ENCODE data around the gene ASCC3. TPM values are rescaled to one million over a fixed set of nuclear protein-coding genes. Genes with fewer than 3 reads are reported as not detected.
A peak's percentile ranks its signal among the peaks of the same experiment; 100 is the strongest.
"Not testable (repeated sequence)": the region's sequence is repeated elsewhere in the genome, so short reads cannot be mapped to it uniquely, and the experiment has no call there.

Gene ASCC3
- total RNA-seq: 27.4 TPM
- long read RNA-seq, partial matches to known transcripts: 14 of 19 reads
- long read RNA-seq, other reads (novel, unspliced or antisense): 5 of 19 reads

- peak; percentile 97 for DNase-seq (ENCODE audit: low spot score)
Observed at GRCh38 chr6:100880853-100881706, at the start of gene ASCC3. TSS of gene ASCC3 (minus strand) at chr6:100881329. CDS start at chr6:100867997, 13,332 bp downstream.

DNA sequence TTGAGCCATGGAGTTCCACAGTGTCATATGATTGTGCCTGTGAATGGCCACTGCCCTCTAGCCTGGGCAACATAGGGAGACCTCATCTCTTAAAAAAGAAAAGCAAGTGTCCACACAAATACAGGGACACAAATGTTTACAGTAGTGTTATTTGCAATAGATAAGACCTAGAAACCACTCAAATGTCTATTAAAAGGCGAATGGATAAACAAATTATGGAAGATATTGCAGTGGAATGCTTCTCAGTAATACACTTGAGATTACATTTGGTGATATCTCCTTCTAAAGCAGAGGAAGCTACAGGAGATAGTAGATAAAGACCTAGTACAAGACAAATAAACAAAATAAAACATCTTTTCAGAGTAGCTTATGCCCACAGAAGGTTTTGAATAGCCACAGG lies 44.6 kb upstream of the ASCC3 start:
- no peak for DNase-seq (ENCODE audit: low spot score)

DNA sequence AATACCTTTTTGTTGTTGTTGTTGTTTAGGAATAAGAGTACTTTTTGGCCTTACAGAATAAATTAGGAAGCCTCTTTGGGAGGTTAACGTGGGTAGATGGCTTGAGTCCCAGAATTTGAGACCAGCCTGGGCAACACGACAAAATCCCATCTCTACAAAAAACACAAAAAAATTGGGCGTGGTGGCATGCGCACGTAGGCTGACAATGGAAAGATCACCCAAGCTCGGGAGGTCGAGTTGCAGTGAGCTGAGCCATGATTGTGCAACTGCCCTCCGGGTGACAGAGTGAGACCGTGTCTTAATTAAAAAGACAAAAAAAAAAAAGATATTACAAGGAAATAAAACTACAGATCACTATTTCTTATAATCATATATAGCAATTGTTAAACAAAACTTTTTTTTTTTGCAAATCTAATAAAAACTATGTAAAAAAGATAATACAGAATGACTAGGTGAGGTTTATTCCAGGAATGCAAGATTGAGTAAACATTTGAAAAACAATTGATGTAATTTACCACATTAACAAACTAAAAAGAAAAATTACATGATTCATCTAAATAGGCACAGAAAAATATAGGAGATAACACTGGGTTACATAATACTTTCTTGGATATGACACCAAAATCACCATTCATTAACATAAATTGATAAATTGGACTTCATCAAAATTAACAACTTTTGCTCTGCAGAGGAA lies 43.6 kb upstream of the ASCC3 start:
- DNase-seq (ENCODE audit: low spot score): no peak

- DNase-seq (ENCODE audit: low spot score): no peak
Observed at GRCh38 chr6:100923481-100924165, 42.5 kb upstream of the ASCC3 start.

DNA sequence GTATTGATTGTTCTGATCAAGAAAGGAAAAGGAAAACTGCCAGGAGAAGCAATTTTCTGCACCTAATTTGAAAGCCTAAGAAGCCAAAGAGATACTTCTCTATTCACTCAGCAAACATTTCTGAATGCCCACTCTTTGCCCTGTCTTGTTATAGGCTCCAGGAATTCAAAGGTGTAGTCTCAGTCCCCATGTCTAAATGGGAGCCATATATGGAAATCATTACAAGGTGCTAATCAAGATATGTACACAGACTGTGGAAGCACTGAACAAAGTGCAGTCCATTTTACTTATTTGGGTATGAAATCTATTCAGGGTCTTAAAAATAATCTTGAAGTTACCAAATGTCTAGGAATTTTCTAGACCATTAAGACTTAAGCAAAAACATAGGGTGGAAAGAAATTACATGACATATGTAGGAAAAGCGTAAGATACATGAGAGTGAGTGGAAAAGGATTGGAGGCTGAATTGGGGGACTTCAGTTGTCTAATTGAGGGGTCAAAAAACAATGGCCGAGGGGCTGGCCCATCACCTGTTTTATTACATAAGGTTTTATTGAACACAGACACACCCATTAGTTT lies 39.0 kb upstream of the ASCC3 start:
- DNase-seq (ENCODE audit: low spot score): no peak

- no peak for DNase-seq (ENCODE audit: low spot score)
Observed at GRCh38 chr6:100918152-100918551, 37.0 kb upstream of the ASCC3 start.

DNA sequence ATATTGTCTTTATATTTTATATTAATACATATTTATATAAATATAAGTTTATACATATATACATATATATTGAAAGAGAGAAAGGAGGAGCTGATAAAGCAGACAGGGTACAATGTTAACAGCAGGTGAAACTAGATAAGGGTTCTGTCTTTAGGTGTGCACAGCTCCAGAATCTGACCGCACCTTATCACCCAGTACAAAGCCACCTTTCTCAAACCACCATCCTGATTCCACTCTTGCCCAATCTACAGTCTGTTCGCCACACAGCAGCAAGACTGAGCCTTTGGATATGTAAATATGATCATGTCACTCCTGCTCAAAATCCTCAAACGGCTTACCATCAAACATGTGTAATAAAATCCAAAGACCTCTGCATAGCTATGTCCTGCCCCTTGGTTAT lies 34.7 kb upstream of the ASCC3 start:
- no peak for DNase-seq (ENCODE audit: low spot score)

DNA sequence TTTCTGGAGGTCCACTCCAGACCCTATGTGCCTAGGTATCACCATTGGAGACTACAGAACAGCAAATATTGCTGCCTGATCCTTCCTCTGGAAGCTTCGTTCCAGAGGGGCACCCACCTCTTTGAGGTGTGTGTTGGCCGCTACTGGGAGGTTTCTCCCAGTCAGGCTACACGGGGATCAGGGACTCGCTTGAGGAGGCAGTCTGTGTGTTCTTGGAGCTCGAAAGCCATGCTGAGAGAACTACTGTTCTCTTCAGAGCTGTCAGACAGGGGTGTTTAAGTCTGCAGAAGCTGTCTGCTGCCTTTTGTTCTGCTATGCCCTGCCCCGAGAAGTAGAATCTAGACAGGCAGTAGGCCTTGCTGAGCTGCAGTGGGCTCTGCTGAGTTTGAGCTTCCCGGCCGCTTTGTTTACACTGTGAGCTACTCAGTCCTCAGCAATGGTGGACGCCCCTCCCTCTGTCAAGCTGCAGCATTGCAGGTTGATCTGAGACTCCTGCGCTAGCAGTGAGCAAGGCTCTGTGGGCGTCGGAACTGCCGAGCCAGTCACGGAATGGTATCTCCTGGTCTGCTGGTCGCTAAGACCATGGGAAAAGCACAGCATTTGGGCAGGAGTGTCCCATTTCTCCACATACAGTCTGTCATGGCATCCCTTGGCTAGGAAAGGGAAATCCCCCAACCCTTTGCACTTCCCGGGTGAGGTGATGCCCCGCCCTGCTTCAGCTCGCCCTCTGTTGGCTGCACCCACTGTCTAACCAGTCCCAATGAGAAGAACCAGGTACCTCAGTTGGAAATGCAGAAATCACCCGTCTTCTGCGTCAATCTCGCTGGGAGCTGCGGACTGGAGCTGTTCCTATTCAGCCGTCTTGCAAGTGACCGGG lies 32.5 kb upstream of the ASCC3 start:
- DNase-seq (ENCODE audit: low spot score): no peak

- DNase-seq (ENCODE audit: low spot score): no peak
Observed at GRCh38 chr6:100906325-100906724, 25.2 kb upstream of the ASCC3 start.

DNA sequence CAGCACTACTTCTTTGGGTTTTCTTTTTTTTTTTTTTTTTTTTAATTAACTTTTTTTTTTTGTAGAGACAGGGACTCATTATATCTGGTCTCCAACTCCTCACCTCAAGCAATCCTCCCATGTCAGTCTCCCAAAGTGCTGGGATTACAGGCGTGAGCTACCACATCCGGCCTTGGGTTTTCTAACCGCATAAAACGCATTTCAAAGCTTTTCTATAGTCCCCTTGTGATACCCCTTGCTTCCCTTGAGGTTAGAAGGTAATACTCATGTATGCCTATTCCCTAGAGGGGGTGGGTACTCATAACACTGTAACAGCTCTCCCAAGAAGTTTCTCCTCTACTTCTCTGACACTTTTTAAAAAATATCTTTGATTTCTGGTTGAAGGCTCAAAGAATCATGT lies 23.9 kb upstream of the ASCC3 start:
- DNase-seq (ENCODE audit: low spot score): no peak

DNA sequence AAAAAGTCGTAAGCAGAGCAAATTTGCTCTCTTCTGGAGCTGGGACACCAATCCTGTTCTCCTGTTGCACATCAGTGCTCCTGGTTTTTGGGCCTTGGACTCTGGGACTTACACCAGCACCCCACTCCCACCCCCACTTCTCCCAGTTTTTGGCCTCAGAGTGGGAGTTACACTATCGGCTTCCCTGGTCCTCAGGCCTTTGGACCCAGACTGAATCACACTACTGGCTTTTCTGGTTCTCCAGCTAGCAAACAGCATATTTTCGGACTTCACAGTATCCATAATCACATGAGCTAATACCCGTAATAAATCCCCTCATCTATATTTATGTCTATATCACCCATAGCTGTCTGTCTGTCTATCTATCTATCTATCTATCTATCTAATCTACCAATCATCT lies 23.2 kb upstream of the ASCC3 start:
- no peak for DNase-seq (ENCODE audit: low spot score)

DNA sequence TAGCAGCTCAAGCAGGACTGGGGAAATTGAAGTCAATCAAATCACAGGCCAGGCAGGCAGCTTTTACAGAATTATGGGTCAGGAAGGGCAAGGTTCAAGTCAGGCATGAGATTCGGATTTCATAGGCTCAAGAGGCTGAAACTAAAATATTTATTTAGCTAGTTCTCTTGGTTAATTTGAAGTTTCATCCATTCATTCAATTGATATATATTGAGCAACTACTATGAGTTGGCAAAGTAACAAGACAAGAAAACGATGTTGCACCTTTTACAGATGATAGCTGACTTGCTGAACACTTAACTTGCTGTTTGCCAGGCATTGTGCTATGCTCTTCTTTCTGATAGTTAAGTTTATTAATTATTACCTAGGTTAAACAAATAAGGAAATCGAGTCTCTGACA lies 20.5 kb upstream of the ASCC3 start:
- DNase-seq (ENCODE audit: low spot score): no peak

DNA sequence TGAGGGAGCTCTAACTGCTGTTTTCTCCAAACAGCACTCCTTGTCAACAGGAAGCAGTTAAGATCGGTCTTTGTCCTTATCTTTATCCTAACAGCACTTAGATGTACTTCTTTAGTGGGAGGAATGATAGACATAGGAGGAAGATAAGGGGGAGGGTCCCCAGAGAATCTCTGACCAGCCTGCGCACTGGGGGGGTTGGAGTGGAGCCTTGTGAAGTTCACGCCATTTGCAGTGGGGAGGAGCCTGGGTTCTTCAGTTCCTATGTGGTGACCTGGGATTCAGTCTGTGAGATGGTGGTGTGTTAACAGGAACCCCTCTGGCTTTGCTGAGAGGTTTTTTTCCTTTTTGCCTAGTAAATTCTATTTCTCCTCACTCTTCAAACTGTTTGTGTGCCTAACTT lies 18.1 kb upstream of the ASCC3 start:
- DNase-seq (ENCODE audit: low spot score): no peak

DNA sequence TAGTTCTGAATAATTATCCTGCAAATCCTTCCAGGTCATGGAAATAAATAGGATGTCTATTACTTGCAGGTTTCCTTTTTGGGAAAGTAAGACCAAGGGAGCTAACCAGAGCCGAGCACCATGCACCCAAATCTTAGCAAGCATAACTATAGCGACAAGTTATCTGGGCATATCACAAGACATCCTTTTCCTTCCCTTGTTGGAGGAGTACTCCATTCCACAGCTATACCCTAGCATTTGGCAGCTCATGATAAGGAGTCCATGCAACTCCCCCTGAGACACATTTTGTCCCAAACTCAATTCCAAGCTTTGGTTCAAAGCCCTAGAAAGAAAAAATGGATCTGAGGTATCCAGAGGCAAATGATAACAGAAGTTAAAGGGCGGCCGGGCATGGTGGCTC lies 16.5 kb upstream of the ASCC3 start:
- DNase-seq (ENCODE audit: low spot score): no peak

DNA sequence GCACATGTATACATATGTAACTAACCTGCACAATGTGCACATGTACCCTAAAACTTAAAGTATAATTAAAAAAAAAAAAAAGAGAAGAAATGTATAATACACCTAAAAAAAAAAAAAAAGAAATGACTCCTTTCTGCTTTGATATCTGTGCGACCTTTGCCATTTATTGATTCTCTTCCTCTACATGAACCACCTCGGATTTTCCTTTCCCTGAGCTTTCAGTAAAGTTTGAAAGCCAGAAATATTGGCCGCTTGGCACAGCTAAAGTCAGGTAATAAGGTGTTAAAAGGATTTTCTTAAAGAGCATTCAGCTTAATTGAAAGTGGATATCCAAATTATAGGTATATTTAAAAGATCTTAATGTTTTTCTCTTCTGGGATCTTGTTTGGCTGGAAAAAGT lies 12.6 kb upstream of the ASCC3 start:
- no peak for DNase-seq (ENCODE audit: low spot score)

DNA sequence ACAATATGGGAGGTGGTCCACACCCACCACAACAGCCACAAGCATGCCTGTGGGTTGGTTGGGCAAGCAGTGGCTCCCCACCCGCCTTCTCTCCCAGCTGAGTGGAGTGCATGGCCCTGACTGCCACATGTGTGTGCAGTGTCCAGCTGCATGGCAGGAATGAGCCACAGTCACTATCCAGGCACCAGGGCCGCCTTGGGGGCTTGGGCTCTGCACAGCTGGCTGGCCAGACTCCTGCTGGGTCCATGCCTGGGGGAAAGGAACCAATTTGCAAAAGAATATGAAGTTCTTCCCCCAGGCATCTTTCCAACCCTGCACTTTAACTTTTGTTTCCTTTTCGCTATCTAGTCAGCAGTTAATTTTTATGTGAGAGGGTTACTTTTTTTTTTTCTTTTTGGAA lies 11.6 kb upstream of the ASCC3 start:
- DNase-seq (ENCODE audit: low spot score): no peak

DNA sequence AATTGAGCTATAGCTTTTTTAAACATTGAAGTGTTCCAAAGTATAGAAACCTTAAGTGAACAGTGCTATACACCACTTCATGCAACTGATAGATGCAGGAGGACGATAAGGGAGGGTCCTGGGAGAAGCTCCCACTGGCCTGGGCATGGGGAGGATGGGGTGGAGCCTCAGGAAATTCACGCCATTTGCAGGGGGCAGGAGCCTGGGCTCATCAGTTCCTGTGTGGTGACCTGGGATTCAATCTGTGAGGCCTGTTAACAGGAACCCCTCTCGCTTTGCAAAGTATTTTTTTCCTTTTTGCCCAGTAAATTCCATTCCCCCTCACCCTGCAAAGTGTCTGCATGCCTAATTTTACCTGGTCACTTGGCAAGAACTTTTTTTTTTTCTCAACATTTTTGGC lies 11.0 kb upstream of the ASCC3 start:
- no peak for DNase-seq (ENCODE audit: low spot score)

DNA sequence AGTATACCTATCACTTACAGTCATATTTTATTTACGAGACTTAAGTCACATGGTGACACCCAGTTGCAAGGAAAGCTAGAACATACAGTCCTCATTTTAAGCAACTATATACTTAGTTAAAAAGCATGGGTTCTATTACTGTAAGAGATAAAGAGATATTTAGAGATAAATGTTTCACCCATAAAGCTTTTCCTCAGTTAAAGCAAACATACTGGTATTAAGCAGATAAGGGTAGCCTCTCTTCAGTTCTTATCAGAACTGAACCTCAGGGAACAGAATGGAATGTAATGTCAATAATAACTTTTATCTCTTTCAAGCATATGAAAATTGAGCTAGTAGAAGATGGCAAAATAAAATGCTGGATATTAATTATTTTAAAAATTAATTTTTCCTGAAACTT lies 9.9 kb upstream of the ASCC3 start:
- DNase-seq (ENCODE audit: low spot score): no peak

- DNase-seq (ENCODE audit: low spot score): not testable (repeated sequence)
Observed at GRCh38 chr6:100890646-100891045, 9.5 kb upstream of the ASCC3 start.

DNA sequence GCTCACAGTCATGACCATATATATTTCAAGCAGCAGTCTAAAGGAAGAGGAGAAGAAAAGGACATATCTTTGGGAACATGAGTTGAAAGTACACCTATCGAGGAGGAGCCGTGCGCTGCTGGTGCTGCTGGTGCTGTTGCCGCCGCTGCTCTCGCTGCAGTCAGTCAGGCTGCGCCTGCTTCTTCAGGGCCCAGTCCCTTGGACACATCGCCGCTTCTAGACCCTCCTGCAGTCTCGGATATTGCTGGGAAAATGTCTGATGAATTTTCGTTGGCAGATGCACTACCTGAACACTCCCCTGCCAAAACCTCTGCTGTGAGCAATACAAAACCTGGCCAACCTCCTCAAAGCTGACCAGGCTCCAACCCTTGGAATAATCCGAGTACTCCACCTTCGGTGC lies 8.2 kb upstream of the ASCC3 start:
- DNase-seq (ENCODE audit: low spot score): no peak

- no peak for DNase-seq (ENCODE audit: low spot score)
Observed at GRCh38 chr6:100886076-100886475, 4.9 kb upstream of the ASCC3 start.
